A172 (cell line): Measurements from ENCODE around the gene PHLDB3. TPM values are rescaled to one million over a fixed set of nuclear protein-coding genes. Genes with fewer than 3 reads are reported as not detected.
"Not testable (repeated sequence)": the region's sequence is repeated elsewhere in the genome, so short reads cannot be mapped to it uniquely, and the experiment has no call there.

Experiments
- DNase-seq: peaks from one replicate; pipeline ENCODE4 v3.0.0-alpha.2; 2015; ENCODE audit warnings: low spot score
- total RNA-seq: library from RNA; depleted of rRNA; stranded (reverse); fragments of >200 nt; shearing (Covaris generic); gene quantifications from 2 replicates; pipeline ENCODE4 v1.2.3, GENCODE V29; 2014

The PHLDB3 gene
- total RNA-seq, 1 experiment from 2014 or later: 10.9 TPM

GRCh38 chr19:43527860-43528622 is 23.5 kb upstream of the PHLDB3 start:
- DNase-seq: no peak

DNA sequence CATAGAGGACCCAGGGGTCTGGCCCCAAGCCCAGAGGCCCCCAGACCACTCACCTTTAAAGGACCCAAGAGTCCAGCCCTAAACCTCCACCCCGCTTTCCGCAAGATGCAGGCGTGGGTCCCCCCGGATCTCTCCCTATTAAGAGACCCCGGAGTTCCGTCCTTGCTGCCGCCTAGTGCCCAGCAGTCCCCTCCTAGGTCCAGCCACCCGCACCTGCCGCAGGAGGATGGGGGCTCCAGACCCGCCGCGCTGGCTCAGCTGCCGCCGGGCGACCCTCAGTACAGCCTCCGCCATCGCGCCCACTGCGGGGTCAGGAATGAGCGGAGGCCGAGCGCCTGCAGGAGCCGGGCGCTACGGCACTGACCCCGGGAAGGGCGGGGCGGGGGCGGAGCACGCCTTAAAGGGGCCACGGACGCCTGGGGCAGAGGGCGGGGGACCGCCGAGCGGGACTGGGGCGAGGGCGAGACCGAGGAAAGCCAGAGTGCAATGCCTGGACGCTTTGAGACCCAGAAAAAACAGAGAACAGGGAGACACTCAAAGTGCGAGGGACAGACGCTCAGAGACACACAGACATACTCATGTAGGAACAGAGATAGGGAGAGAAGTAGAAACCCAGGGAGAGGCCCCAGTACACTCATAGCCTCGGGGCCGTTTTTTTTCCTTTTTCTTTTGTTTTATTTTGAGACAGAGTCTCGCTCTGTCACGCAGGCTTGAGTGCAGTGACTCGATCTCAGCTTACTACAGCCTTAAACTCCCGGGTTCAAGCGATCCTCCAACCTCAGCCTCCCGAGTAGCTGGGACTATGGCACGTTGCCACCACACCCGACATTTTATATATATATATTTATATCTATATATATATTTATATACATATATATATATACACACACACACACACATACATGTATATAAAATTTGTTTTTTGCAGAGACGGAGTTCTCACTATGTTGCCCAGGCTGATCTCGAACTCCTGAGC is 22.6 kb upstream of the PHLDB3 start, which contains the start of gene ETHE1:
Gene ETHE1 (minus strand): TSS at position 318 of the 976 bp plus-strand sequence. CDS start 24 bp downstream, at position 294.
- DNase-seq: peak; percentile 36

- DNase-seq: no peak
Measured at GRCh38 chr19:43525836-43526771, 21.6 kb upstream of the PHLDB3 start.

DNA sequence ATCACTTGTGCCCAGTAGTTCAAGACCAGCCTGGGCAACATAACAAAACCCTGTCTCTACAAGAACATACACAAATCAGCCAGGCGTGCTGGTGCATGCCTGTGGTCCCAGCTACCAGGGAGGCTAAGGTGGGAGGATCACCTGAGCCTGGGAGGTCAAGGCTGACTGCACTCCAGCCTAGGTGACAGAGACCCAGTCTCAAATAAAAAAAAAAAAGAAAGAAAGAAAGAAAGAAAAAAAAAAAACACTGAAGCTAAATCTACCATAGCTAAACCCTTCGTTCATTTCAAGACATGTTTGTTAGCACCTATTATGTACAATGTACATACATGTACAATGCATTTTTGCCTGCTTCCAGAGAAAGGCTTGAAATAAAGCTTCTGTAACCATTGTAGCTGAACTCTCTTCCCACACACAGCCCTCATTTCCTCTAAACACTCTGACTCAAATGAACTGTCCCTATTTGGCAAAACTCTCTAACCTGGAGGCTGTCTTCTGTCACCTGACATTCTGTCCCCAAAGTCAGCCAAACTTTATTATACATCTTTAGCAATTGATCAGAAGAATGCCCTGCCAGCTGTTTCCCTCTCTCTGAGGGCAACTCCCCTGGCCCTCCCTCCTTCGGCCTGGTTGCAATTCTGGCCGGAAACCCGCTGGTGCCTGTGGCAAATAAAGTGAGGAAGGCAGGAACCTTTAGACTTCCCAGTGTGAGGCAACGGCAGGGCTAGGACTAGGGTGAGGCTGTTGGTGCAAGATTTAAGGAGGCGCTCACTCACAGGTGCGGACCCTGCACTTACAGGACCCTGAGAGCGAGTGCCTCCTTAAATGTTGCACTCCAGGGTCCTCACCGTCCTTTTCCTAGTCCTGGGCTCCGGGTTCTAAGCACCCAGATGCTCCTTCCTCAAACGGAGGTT is 20.6 kb upstream of the PHLDB3 start:
- DNase-seq: no peak

DNA sequence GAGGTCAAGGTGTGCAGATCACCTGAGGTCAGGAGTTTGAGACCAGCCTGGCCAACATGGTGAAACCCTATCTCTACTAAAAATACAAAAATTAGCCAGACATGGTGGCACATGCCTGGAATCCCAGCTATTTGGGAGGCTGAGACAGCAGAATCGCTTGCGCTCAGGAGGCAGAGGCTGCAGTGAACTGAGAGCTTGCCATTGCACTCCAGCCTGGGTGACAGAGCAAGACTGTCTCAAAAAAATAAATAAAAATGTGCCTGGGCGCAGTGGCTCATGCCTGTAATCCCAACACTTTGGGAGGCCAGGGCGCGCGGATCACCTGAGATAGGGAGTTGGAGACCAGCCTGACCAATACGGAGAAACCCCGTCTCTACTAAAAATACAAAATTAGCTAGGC is 19.1 kb upstream of the PHLDB3 start:
- DNase-seq: not testable (repeated sequence)

GRCh38 chr19:43522929-43523328 is 18.4 kb upstream of the PHLDB3 start:
- DNase-seq: no peak

DNA sequence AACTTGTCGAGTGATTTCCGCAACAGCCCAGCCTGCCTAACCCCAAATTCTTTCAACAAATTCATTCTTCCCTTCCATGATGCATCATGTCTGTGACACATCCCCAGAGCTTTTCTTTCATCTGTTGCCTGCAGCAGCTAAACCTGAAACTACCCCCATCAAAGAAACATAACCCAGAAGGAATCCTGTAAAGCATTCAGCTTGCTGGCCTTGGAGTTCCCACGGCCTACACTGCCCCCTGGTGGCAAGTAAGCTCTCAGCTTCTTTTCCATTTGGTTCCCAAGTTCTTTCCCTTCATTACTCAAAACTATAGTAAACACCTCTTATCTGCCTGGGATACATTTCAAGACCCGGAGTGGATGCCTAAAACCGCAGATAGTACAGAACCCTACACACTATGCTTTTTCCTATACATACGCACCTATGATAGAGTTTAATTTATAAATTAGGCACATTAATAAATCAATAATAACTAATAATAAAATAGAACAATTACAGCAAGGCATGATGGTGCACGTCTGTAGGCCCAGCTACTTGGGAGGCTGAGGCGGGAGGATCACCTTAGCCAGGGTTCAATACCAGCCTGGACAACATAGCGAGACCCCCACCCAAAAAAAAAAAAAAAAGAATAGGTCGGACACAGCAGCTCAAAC is 15.0 kb upstream of the PHLDB3 start:
- peak; percentile 90 for DNase-seq

DNA sequence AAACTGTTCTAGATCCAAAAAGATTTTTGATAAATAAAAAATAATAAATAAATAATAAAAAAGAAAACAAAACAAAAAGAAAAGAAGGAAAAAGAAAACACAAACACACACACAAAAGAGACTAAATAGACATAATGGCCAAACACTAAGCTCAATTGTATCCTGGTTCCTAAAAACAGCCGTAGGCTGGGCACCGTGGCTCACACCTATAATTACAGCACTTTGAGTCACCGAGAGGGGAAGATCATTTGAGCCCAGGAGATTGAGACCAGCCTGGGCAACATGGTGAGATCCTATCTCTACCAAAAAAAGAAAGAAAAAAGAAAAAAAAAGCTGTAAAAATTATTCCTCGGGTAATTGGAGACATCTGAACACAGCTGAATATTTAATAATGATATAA is 13.5 kb upstream of the PHLDB3 start:
- no peak for DNase-seq

DNA sequence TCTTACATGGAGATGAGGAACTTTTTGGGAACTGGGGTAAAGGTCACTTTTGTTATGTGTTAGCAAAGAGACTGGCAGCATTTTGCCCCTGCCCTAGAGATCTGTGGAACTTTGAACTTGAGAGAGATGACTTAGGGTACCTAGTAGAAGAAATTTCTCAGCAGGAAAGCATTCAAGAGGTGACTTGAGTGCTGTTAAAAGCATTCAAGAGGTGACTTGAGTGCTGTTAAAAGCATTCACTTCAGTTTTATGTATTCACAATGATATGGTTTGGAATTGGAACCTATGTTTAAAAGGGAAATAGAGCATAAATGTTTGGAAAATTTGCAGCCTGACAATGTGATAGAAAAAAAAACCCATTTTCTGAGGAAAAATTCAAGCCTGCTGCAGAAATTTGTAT is 7.9 kb upstream of the PHLDB3 start:
- DNase-seq: not testable (repeated sequence)

- DNase-seq: no peak
Measured at GRCh38 chr19:43511324-43511723, 6.8 kb upstream of the PHLDB3 start.

DNA sequence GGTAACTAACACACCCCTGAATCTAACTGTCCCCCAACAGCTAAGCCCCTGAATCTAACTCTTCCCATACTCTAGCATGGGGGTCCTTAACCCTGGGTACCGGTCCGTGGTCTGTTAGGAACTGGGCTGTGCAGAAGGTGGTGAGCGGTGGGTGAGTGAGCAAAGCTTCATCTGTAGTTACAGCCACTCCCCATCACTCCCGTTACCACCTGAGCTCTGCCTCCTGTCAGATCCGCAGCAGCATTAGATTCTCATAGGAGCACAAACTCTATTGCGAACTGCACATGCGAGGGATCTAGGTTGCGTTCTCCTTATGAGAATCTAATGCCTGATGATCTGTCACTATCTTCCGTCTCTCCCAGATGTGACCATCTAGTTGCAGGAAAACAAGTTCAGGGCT is 6.2 kb upstream of the PHLDB3 start:
- DNase-seq: no peak

DNA sequence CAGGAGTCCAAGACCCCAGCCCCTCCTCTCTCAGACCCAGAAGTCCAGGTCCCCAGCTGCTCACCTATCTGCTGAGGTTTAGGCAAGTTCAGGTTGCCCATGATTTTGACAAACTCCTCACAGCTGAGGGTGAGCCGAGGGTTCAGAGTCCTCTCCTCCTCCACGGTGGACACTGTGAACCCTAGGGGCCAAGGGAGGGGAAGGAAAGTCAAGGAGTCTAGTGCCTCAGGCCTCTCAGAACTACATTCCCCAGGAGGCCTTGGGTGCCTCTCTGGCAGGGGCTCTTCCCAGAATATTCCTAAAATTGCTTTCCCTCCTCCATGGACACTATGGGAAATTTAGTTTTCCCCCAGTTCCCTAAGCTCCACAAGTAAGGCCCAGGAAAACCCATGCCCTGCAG is 3.3 kb upstream of the PHLDB3 start:
- no peak for DNase-seq

DNA sequence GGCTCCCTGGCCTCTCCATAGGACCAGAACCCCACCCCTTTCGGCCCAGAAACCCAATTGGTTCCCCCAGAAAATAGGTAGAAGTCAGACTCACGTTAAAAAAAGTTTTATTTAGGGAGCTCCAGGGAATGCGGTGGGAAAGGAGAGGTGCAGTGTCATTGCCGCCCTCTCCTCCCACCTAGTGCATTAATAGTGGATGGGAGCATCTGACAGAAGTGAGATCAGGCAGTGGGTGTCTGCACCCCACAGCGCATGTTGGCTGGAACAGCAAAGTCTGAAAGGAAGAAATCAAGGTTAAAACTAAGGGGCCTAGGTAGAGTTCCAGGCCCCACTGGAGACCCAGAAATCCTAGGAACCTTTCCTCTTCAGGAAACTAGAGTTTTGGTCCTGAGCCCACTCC is 2.1 kb upstream of the PHLDB3 start:
- no peak for DNase-seq

GRCh38 chr19:43505941-43506340 is 1.4 kb upstream of the PHLDB3 start:
- no peak for DNase-seq

- DNase-seq: no peak
Measured at GRCh38 chr19:43505186-43505456, 575 bp upstream of the PHLDB3 start.

DNA sequence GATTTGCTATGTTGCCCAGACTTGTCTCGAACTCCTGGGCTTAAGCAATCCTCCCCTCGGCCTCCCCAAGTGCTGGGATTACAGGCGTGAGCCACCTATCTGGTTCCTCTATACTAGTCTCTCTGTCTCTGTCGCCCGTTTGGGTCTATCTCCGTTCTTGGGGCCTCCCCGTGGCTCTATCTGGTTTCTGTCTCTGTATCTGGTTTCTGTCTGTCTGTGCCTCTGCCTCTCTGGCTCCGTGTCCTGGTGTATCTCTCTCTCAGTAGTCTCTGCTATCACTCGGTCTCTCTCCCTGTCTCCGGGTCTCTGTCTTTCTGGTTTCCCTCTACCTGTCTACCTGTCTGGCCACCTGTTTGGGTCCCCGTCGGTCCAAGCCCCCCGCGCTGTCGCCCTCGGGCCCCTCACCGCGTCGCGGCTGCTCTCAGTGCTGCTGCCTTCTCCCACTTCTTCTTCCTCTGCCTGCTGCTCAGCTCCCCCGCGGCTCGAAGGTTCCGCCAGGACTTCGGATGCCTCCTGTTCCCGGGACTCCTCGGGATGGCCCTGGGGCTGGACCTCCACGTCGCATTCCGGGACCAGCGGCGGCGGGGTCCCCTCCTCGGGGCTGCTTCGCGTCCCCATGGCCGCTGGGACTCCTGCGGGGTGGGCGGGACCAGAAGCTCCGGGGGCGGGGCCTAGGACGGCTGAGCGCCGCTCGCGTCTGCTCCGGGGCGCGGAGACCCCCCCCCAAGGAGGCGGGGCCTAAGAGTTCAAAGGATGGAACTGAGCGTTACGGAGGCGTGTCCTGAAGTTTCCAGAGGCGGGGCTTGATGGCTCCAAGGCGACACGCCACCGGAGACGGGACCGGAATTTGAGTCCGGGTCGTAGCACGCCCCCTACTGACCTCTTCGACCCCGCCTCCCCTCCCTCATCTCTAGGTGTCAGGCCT is 783 bp downstream of the PHLDB3 start:
- peak; percentile 85 for DNase-seq

DNA sequence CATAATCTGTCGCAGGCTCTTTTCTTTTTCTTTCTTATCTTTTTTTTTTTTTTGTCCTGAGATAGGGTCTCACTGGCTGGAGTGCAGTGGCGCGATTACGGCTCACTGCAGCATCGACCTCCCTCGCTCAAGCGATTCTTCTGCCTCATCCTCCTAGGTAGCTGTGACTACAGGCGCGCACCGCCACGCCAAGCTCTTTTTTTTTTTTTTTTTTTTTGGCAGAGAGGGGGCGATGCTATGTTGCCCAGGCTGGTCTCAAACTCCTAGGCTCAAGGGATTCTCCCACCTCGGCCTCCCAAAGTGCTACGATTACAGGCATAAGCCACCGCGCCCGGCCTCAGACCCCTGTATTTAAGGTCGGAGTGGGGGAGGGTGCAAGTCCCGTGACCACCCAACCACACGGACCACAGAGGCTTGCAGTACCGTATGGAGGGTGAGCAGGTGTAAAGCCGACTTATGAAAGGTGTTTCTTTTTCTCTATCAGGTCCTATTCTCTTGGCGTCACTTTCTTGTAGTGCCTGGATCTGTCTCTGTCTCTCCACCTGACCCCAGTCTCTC is 2.0 kb downstream of the PHLDB3 start:
- DNase-seq: no peak

GRCh38 chr19:43501661-43502418 is 2.7 kb downstream of the PHLDB3 start:
- DNase-seq: no peak
